IMR-90 (cell line): Measurements from ENCODE around the gene TRAPPC10. TPM values are rescaled to one million over a fixed set of nuclear protein-coding genes. Genes with fewer than 3 reads are reported as not detected.

Experiments used
- ATAC-seq: fragments of 200-7000 bp; cut with Tn5 transposase; 2 replicates; pipeline ENCODE4 v1.9.1; 2020; ENCODE audit warnings: low read depth, mild to moderate bottlenecking, moderate library complexity
- BruUV-seq: library from RNA; stranded (reverse); fragments of 400-500 nt; replicated peaks from 2 replicates; lab custom pipeline; 2021; lab: Mats Ljungman, UMichigan
- CTCF ChIA-PET: fragments of 300-600 bp; formaldehyde crosslinking; extraction: SDS; loops from one replicate; lab custom pipeline; 2021; ENCODE audit warnings: antibody characterized with exemption; lab: Yijun Ruan, JAX
- POLR2A ChIA-PET: fragments of 300-600 bp; sonication (Branson Sonifier 250); formaldehyde crosslinking; loops from one replicate; lab custom pipeline; 2022; ENCODE audit warnings: antibody characterized with exemption; ENCODE audit not compliant: unreplicated experiment; lab: Charles Lee
- DNase-seq: peaks from one replicate; pipeline ENCODE4 v3.0.0; 2013
- H2AFZ ChIP-seq: replicated peaks from 2 replicates; pipeline ENCODE3; 2013; ENCODE audit warnings: low read length, mild to moderate bottlenecking; ENCODE audit not compliant: poor library complexity
- H2AK5ac ChIP-seq: 2 replicates; pipeline ENCODE4 v1.6.1; 2013; ENCODE audit warnings: low read depth, low read length, inconsistent platforms
- H2AK9ac ChIP-seq: replicated peaks from 2 replicates; pipeline ENCODE3; 2013; ENCODE audit warnings: mild to moderate bottlenecking, low read depth, low read length, moderate library complexity; ENCODE audit not compliant: poor library complexity
- H2BK120ac ChIP-seq: 2 replicates; pipeline ENCODE4 v1.6.1; 2013; ENCODE audit warnings: low read depth, low read length, inconsistent platforms
- H2BK15ac ChIP-seq: 3 replicates; pipeline ENCODE4 v1.6.1; 2013; ENCODE audit warnings: low read depth, low read length, inconsistent platforms
- H2BK20ac ChIP-seq: 2 replicates; pipeline ENCODE4 v1.6.1; 2013; ENCODE audit warnings: low read depth, mild to moderate bottlenecking, inconsistent platforms, low read length, moderate library complexity
- H2BK5ac ChIP-seq: 2 replicates; pipeline ENCODE4 v1.6.1; 2013; ENCODE audit warnings: mild to moderate bottlenecking, low read depth, low read length, inconsistent platforms; ENCODE audit not compliant: poor library complexity, severe bottlenecking
- H3K14ac ChIP-seq: replicated peaks from 2 replicates; pipeline ENCODE4 v1.6.1; 2013; ENCODE audit warnings: low read depth, low read length, inconsistent platforms
- H3K18ac ChIP-seq: 2 replicates; pipeline ENCODE4 v1.6.1; 2013; ENCODE audit warnings: low read depth, low read length, control low read depth
- H3K23ac ChIP-seq: 2 replicates; pipeline ENCODE4 v1.6.1; 2013; ENCODE audit warnings: low read depth, low read length, inconsistent platforms
- H3K27ac ChIP-seq: 2 replicates; pipeline ENCODE4 v1.5.1; 2013; ENCODE audit warnings: mild to moderate bottlenecking, control low read depth, low read length; ENCODE audit not compliant: insufficient read depth
- H3K27me3 ChIP-seq: 2 replicates; pipeline ENCODE4 v1.6.1; 2013; ENCODE audit warnings: low read length; ENCODE audit not compliant: control insufficient read depth, insufficient read depth
- H3K36me3 ChIP-seq: 2 replicates; pipeline ENCODE4 v1.6.1; 2013; ENCODE audit warnings: low read length, mixed read lengths; ENCODE audit not compliant: control insufficient read depth, insufficient read depth
- H3K4ac ChIP-seq: 2 replicates; pipeline ENCODE4 v1.6.1; 2013; ENCODE audit warnings: low read depth, low read length, inconsistent platforms
- H3K4me1 ChIP-seq: 2 replicates; pipeline ENCODE4 v1.6.1; 2013; ENCODE audit warnings: low read length, mixed read lengths; ENCODE audit not compliant: control insufficient read depth, insufficient read depth
- H3K4me2 ChIP-seq: 2 replicates; pipeline ENCODE4 v1.6.1; 2013; ENCODE audit warnings: low read depth, mild to moderate bottlenecking, control low read depth, low read length, moderate library complexity
- H3K4me3 ChIP-seq: 2 replicates; pipeline ENCODE4 v1.5.1; 2013; ENCODE audit warnings: low read depth, mild to moderate bottlenecking, control low read depth, low read length, moderate library complexity; ENCODE audit not compliant: insufficient read depth
- H3K56ac ChIP-seq: 2 replicates; pipeline ENCODE4 v1.6.1; 2013; ENCODE audit warnings: low read length, inconsistent platforms; ENCODE audit not compliant: insufficient read depth; ENCODE audit errors: extremely low read depth
- H3K79me1 ChIP-seq, 2 experiments: 2 replicates each; pipeline ENCODE4 v1.6.1; 2013; ENCODE audit warnings: low read length in 2 of 2, inconsistent platforms in 1 of 2, low read depth in 1 of 2
- H3K9ac ChIP-seq: 2 replicates; pipeline ENCODE4 v1.6.1; 2013; ENCODE audit warnings: low read depth, low read length, control low read depth
- H3K9me1 ChIP-seq: 2 replicates; pipeline ENCODE4 v1.6.1; 2013; ENCODE audit warnings: low read length, inconsistent platforms; ENCODE audit not compliant: insufficient read depth
- H3K9me3 ChIP-seq: 2 replicates; pipeline ENCODE4 v1.6.1; 2013; ENCODE audit warnings: low read length; ENCODE audit not compliant: control insufficient read depth, insufficient read depth
- H4K20me1 ChIP-seq: 2 replicates; pipeline ENCODE4 v1.6.1; 2013; ENCODE audit warnings: low read length, inconsistent platforms; ENCODE audit not compliant: insufficient read depth
- H4K5ac ChIP-seq: 2 replicates; pipeline ENCODE4 v1.6.1; 2013; ENCODE audit warnings: mild to moderate bottlenecking, low read depth, low read length, control low read depth
- H4K8ac ChIP-seq, 2 experiments: 2 replicates each; pipeline ENCODE4 v1.6.1; 2013; ENCODE audit warnings: low read depth in 2 of 2, low read length in 2 of 2, control low read depth in 1 of 2, inconsistent platforms in 1 of 2
- H4K91ac ChIP-seq: 2 replicates; pipeline ENCODE4 v1.6.1; 2013; ENCODE audit warnings: low read depth, low read length, inconsistent platforms; ENCODE audit not compliant: insufficient read depth
- CTCF ChIP-seq: conservative IDR thresholded peaks from 2 replicates; pipeline ENCODE4 v1.5.1; 2012; ENCODE audit warnings: mild to moderate bottlenecking, low read depth, low read length, improper control_type of control experiment
- MAFK ChIP-seq: IDR thresholded peaks from 2 replicates; pipeline ENCODE4 v1.6.1; 2012; ENCODE audit warnings: low read depth, low read length, improper control_type of control experiment
- RAD21 ChIP-seq: IDR thresholded peaks from 2 replicates; pipeline ENCODE4 v1.6.1; 2012; ENCODE audit warnings: low read length, improper control_type of control experiment
- SMC3 ChIP-seq: fragments of 150-350 bp; IDR thresholded peaks from 2 replicates; pipeline ENCODE4 v1.6.1; 2016; ENCODE audit warnings: low read depth, mild to moderate bottlenecking, antibody characterized with exemption, low read length, moderate library complexity
- WGBS, 2 experiments: methylation state at CpG; one replicate each; pipeline versions ENCODE4 v1.1.5 to v1.1.7; 2013; ENCODE audit warnings: missing lambda C conversion rate in 2 of 2; ENCODE audit not compliant: insufficient read length in 1 of 2; ENCODE audit errors: extremely low coverage in 2 of 2; 5-methylcytosine and 5-hydroxymethylcytosine counted together
- dilution Hi-C: fragments of 300-500 bp; cut with HindIII; formaldehyde crosslinking; loops from one replicate; pipeline ENCODE4 v1.14.3; 2018; ENCODE audit warnings: low sequenced_read_pairs; ENCODE audit not compliant: unreplicated experiment
- in situ Hi-C: fragments of 300-500 bp; cut with MboI; formaldehyde crosslinking; loops from 3 replicates; pipeline ENCODE4 v1.14.3; 2019; ENCODE audit warnings: low sequenced_read_pairs, inconsistent platforms, mixed read lengths
- intact Hi-C: fragments of 100-400 bp; cut with micrococcal nuclease; formaldehyde crosslinking; loops from 2 replicates; pipeline ENCODE4 v1.10.0; 2022
- polyA plus RNA-seq, 3 experiments: library from polyadenylated mRNA; depleted of rRNA; stranded (reverse); fragments of >200 nt; gene quantifications; 2 replicates each; pipeline ENCODE4 v1.2.3, GENCODE V29; 2012; ENCODE audit warnings: low replicate concordance in 1 of 3
- total RNA-seq: library from RNA; depleted of rRNA; stranded (reverse); fragments of >200 nt; gene quantifications from 2 replicates; pipeline ENCODE4 v1.2.3, GENCODE V29; 2012

TRAPPC10 gene
- total and polyA plus RNA-seq, 2 of the 4 experiments (the other 2 are of a cell fraction): 17.8 to 18.1 TPM

- H3K9me1 ChIP-seq: peaks cover 5% of the 10 kb centered on the region
- in situ Hi-C loops: no loop called here
- no peak overlapping the region for H2BK120ac ChIP-seq
- H3K4ac ChIP-seq: no peak overlapping the region
- 0 out of 2 replicates have a peak, but pooled peaks have one; percentile 14 for TF ChIP-seq RAD21
- TF ChIP-seq CTCF: 0 out of 2 replicates have a peak, but pooled peaks have one; percentile 11
- no peak for TF ChIP-seq MAFK
- peak; percentile 13; the same call in 1 of the 2 replicates for TF ChIP-seq SMC3
- H3K27ac ChIP-seq: no peak overlapping the region
- no peak overlapping the region for H2BK20ac ChIP-seq
- DNase-seq (no peak), ATAC-seq (no peak)
- H2AK5ac ChIP-seq: no peak overlapping the region
- no peak overlapping the region for H3K56ac ChIP-seq
- H2BK15ac ChIP-seq: no peak overlapping the region
- peaks cover 24% of the 10 kb centered on the region for H3K36me3 ChIP-seq
- no peak overlapping the region for H2BK5ac ChIP-seq
- no peak overlapping the region for H3K4me2 ChIP-seq
- no peak overlapping the region for H3K4me3 ChIP-seq
- H3K23ac ChIP-seq: no peak overlapping the region
- H3K9ac ChIP-seq: no peak overlapping the region
- peaks cover 2% of the 10 kb centered on the region; the same call in 1 of the 2 replicates for H3K4me1 ChIP-seq
- intact Hi-C loops: no loop called here
- CTCF ChIA-PET: no interaction called here
- no TSS peak for BruUV-seq
- no peaks in the 10 kb centered on the region for H3K27me3 ChIP-seq
- no peak overlapping the region for H3K18ac ChIP-seq
- H3K9me3 ChIP-seq: no peaks in the 10 kb centered on the region
- WGBS, 2 experiments: 60% methylated on average over 3 of the region's 7 CpGs; no CpG with 5 or more reads in 1 of the 2 experiments
- H3K79me1 ChIP-seq: peaks cover 0 to 8% of the 10 kb centered on the region in 2 experiments; a peak in 2 of 4 replicates
- no peak overlapping the region for H3K14ac ChIP-seq
- no peak overlapping the region for H2AK9ac ChIP-seq
- POLR2A ChIA-PET: no interaction called here
- no peak overlapping the region for H4K5ac ChIP-seq
- H2AFZ ChIP-seq: no peak overlapping the region
- H4K8ac ChIP-seq: no peak overlapping the region
- H4K20me1 ChIP-seq: peaks cover 8% of the 10 kb centered on the region
- H4K91ac ChIP-seq: no peak overlapping the region
- dilution Hi-C loops: no loop called here
Measured at GRCh38 chr21:43979654-43980053, 32.5 kb upstream of the TRAPPC10 start.
